ENCODE measurements around the gene CDH13. TPM values are rescaled to one million over a fixed set of nuclear protein-coding genes. Genes with fewer than 3 reads are reported as not detected.

CDH13 gene
- total and polyA plus RNA-seq, 2 of the 8 experiments (the other 6 are each of a cell fraction or from before 2014, with no cell fraction given), result 2.3 to 2.4 TPM

GRCh38 chr16:82616356-82616755 lies 10.4 kb upstream of the CDH13 start (continued):
- TF ChIP-seq, protein P1, sequence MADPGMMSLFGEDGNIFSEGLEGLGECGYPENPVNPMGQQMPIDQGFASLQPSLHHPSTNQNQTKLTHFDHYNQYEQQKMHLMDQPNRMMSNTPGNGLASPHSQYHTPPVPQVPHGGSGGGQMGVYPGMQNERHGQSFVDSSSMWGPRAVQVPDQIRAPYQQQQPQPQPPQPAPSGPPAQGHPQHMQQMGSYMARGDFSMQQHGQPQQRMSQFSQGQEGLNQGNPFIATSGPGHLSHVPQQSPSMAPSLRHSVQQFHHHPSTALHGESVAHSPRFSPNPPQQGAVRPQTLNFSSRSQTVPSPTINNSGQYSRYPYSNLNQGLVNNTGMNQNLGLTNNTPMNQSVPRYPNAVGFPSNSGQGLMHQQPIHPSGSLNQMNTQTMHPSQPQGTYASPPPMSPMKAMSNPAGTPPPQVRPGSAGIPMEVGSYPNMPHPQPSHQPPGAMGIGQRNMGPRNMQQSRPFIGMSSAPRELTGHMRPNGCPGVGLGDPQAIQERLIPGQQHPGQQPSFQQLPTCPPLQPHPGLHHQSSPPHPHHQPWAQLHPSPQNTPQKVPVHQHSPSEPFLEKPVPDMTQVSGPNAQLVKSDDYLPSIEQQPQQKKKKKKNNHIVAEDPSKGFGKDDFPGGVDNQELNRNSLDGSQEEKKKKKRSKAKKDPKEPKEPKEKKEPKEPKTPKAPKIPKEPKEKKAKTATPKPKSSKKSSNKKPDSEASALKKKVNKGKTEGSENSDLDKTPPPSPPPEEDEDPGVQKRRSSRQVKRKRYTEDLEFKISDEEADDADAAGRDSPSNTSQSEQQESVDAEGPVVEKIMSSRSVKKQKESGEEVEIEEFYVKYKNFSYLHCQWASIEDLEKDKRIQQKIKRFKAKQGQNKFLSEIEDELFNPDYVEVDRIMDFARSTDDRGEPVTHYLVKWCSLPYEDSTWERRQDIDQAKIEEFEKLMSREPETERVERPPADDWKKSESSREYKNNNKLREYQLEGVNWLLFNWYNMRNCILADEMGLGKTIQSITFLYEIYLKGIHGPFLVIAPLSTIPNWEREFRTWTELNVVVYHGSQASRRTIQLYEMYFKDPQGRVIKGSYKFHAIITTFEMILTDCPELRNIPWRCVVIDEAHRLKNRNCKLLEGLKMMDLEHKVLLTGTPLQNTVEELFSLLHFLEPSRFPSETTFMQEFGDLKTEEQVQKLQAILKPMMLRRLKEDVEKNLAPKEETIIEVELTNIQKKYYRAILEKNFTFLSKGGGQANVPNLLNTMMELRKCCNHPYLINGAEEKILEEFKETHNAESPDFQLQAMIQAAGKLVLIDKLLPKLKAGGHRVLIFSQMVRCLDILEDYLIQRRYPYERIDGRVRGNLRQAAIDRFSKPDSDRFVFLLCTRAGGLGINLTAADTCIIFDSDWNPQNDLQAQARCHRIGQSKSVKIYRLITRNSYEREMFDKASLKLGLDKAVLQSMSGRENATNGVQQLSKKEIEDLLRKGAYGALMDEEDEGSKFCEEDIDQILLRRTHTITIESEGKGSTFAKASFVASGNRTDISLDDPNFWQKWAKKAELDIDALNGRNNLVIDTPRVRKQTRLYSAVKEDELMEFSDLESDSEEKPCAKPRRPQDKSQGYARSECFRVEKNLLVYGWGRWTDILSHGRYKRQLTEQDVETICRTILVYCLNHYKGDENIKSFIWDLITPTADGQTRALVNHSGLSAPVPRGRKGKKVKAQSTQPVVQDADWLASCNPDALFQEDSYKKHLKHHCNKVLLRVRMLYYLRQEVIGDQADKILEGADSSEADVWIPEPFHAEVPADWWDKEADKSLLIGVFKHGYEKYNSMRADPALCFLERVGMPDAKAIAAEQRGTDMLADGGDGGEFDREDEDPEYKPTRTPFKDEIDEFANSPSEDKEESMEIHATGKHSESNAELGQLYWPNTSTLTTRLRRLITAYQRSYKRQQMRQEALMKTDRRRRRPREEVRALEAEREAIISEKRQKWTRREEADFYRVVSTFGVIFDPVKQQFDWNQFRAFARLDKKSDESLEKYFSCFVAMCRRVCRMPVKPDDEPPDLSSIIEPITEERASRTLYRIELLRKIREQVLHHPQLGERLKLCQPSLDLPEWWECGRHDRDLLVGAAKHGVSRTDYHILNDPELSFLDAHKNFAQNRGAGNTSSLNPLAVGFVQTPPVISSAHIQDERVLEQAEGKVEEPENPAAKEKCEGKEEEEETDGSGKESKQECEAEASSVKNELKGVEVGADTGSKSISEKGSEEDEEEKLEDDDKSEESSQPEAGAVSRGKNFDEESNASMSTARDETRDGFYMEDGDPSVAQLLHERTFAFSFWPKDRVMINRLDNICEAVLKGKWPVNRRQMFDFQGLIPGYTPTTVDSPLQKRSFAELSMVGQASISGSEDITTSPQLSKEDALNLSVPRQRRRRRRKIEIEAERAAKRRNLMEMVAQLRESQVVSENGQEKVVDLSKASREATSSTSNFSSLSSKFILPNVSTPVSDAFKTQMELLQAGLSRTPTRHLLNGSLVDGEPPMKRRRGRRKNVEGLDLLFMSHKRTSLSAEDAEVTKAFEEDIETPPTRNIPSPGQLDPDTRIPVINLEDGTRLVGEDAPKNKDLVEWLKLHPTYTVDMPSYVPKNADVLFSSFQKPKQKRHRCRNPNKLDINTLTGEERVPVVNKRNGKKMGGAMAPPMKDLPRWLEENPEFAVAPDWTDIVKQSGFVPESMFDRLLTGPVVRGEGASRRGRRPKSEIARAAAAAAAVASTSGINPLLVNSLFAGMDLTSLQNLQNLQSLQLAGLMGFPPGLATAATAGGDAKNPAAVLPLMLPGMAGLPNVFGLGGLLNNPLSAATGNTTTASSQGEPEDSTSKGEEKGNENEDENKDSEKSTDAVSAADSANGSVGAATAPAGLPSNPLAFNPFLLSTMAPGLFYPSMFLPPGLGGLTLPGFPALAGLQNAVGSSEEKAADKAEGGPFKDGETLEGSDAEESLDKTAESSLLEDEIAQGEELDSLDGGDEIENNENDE (IDR thresholded peaks at IDR 0.05; ENCODE audit: insufficient replicate concordance, low read length), result no peak
- TF ChIP-seq CREB1 (IDR thresholded peaks at IDR 0.05) (no peak), SUZ12 (IDR thresholded peaks at IDR 0.05; ENCODE audit: low read length) (no peak), CTBP2 (IDR thresholded peaks at IDR 0.05; ENCODE audit: borderline replicate concordance, insufficient read depth, insufficient read length, low read length) (no peak), TAF1 (IDR thresholded peaks at IDR 0.05; ENCODE audit: low read depth, low read length) (no peak), RBBP5 (IDR thresholded peaks at IDR 0.05; ENCODE audit: borderline replicate concordance, low read depth, low read length) (no peak), KDM4A (IDR thresholded peaks at IDR 0.05; ENCODE audit: low read depth, low read length, severe bottlenecking) (no peak), SRF (IDR thresholded peaks at IDR 0.05; ENCODE audit: low read depth, low read length) (no peak)
- TF ChIP-seq, protein P2, sequence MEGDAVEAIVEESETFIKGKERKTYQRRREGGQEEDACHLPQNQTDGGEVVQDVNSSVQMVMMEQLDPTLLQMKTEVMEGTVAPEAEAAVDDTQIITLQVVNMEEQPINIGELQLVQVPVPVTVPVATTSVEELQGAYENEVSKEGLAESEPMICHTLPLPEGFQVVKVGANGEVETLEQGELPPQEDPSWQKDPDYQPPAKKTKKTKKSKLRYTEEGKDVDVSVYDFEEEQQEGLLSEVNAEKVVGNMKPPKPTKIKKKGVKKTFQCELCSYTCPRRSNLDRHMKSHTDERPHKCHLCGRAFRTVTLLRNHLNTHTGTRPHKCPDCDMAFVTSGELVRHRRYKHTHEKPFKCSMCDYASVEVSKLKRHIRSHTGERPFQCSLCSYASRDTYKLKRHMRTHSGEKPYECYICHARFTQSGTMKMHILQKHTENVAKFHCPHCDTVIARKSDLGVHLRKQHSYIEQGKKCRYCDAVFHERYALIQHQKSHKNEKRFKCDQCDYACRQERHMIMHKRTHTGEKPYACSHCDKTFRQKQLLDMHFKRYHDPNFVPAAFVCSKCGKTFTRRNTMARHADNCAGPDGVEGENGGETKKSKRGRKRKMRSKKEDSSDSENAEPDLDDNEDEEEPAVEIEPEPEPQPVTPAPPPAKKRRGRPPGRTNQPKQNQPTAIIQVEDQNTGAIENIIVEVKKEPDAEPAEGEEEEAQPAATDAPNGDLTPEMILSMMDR (IDR thresholded peaks at IDR 0.05; ENCODE audit: control extremely low read depth in 1 of 3, insufficient read depth in 1 of 3, low read depth in 1 of 3, low read length in 3 of 3), result no peak
